Transverse colon (tissue), 3 donors: ENCODE measurements around the gene TET2.

ENCODE experiments used
- EP300 ChIP-seq: sonication (generic); formaldehyde crosslinking; IDR thresholded peaks from one replicate; pipeline ENCODE4 v1.6.1; 2017; ENCODE audit warnings: antibody characterized with exemption, low read depth
- POLR2A ChIP-seq: fragments of 450-650 bp; IDR thresholded peaks from one replicate; pipeline ENCODE4 v1.6.1; 2016; ENCODE audit warnings: antibody characterized with exemption, mild to moderate bottlenecking, moderate library complexity
- TF ChIP-seq, protein P1 (sequence below), 5 experiments: fragments of 200-600 bp in 3 of 5; fragments of 450-650 bp in 2 of 5; sonication (generic) in 3 of 5; IDR thresholded peaks; 1 replicate in 2 of 5; 2 replicates in 3 of 5; pipeline ENCODE4 v1.5.1; 2016 to 2017; ENCODE audit warnings: antibody characterized with exemption in 5 of 5, inconsistent platforms in 3 of 5, mild to moderate bottlenecking in 2 of 5, moderate library complexity in 1 of 5

- TF ChIP-seq, protein P1, sequence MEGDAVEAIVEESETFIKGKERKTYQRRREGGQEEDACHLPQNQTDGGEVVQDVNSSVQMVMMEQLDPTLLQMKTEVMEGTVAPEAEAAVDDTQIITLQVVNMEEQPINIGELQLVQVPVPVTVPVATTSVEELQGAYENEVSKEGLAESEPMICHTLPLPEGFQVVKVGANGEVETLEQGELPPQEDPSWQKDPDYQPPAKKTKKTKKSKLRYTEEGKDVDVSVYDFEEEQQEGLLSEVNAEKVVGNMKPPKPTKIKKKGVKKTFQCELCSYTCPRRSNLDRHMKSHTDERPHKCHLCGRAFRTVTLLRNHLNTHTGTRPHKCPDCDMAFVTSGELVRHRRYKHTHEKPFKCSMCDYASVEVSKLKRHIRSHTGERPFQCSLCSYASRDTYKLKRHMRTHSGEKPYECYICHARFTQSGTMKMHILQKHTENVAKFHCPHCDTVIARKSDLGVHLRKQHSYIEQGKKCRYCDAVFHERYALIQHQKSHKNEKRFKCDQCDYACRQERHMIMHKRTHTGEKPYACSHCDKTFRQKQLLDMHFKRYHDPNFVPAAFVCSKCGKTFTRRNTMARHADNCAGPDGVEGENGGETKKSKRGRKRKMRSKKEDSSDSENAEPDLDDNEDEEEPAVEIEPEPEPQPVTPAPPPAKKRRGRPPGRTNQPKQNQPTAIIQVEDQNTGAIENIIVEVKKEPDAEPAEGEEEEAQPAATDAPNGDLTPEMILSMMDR (IDR thresholded peaks at IDR 0.05), result no peak
- TF ChIP-seq EP300 (no peak), POLR2A (no peak)
Measured at GRCh38 chr4:105194328-105195231, 47.9 kb downstream of the TET2 start.
